HCT116 (cell line): ENCODE results near the gene RSRC1.

Source experiments
- CEBPB ChIP-seq: IDR thresholded peaks from 2 replicates; pipeline ENCODE4 v1.6.1; 2012; ENCODE audit warnings: low read depth
- EGR1 ChIP-seq: IDR thresholded peaks from 2 replicates; pipeline ENCODE4 v1.6.1; 2012; ENCODE audit warnings: low read depth
- ELF1 ChIP-seq: IDR thresholded peaks from 2 replicates; pipeline ENCODE4 v1.6.1; 2012; ENCODE audit warnings: low read depth, borderline replicate concordance
- EZH2 ChIP-seq: fragments of 200-600 bp; sonication (generic); IDR thresholded peaks from 2 replicates; pipeline ENCODE4 v1.6.1; 2017; ENCODE audit warnings: antibody characterized with exemption, mixed run types
- EZH2phosphoT487 ChIP-seq: fragments of 200-600 bp; IDR thresholded peaks from 2 replicates; pipeline ENCODE4 v1.6.1; 2018; ENCODE audit warnings: antibody characterized with exemption, borderline replicate concordance
- POLR2A ChIP-seq: IDR thresholded peaks from 2 replicates; pipeline ENCODE4 v1.7.0; 2011; ENCODE audit warnings: borderline replicate concordance; ENCODE audit not compliant: insufficient read depth, insufficient read length; ENCODE audit errors: extremely low read depth
- POLR2AphosphoS5 ChIP-seq: IDR thresholded peaks from 2 replicates; pipeline ENCODE4 v1.6.1; 2011; ENCODE audit warnings: mild to moderate bottlenecking, low read depth, low read length, moderate library complexity
- SIN3A ChIP-seq: IDR thresholded peaks from 2 replicates; pipeline ENCODE4 v1.6.1; 2012; ENCODE audit warnings: low read depth
- SRF ChIP-seq: IDR thresholded peaks from 2 replicates; pipeline ENCODE4 v1.6.1; 2012; ENCODE audit warnings: low read depth
- YY1 ChIP-seq: IDR thresholded peaks from 2 replicates; pipeline ENCODE4 v1.6.1; 2011; ENCODE audit warnings: low read length, low read depth, moderate library complexity, mild to moderate bottlenecking; ENCODE audit not compliant: insufficient replicate concordance; ENCODE audit errors: extremely low read depth
- TF ChIP-seq, protein P1 (sequence below): IDR thresholded peaks from 2 replicates; pipeline ENCODE4 v1.6.1; 2012; ENCODE audit warnings: low read depth
- TF ChIP-seq, protein P2 (sequence below), 3 experiments: fragments of 200-600 bp in 1 of 3; sonication (generic) in 1 of 3; IDR thresholded peaks in 2 of 3; conservative IDR thresholded peaks in 1 of 3; 2 replicates each; pipeline ENCODE4 v1.5.1; 2012 to 2017; ENCODE audit warnings: low read depth in 2 of 3, low read length in 2 of 3, antibody characterized with exemption in 1 of 3, borderline replicate concordance in 1 of 3, control low read depth in 1 of 3, mild to moderate bottlenecking in 1 of 3, mixed read lengths in 1 of 3, mixed run types in 1 of 3, moderate library complexity in 1 of 3; ENCODE audit not compliant: insufficient read depth in 1 of 3
- TF ChIP-seq, protein P3 (sequence below): IDR thresholded peaks from 2 replicates; pipeline ENCODE4 v1.6.1; 2012
- TF ChIP-seq, protein P4 (sequence below): IDR thresholded peaks from 2 replicates; pipeline ENCODE4 v1.6.1; 2012

DNA sequence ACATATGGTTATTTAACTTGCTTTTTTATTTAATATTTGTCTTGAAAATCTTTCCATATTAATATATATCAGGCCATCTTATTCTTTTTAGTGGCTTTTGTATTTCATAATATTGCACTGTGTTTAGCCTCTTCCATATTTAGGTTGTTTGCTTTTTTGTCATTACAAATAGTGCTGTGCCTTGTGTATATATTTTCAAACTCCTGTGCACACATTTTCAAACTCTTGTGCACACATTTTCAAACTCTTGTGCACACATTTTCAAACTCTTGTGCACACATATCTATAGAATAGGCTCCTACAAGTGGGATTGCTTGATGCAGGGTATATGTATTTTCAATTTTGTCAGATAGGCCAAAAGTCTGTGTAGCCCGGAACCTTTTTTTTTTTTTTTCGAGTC, 343.1 kb downstream of the RSRC1 start:
- TF ChIP-seq, protein P1, sequence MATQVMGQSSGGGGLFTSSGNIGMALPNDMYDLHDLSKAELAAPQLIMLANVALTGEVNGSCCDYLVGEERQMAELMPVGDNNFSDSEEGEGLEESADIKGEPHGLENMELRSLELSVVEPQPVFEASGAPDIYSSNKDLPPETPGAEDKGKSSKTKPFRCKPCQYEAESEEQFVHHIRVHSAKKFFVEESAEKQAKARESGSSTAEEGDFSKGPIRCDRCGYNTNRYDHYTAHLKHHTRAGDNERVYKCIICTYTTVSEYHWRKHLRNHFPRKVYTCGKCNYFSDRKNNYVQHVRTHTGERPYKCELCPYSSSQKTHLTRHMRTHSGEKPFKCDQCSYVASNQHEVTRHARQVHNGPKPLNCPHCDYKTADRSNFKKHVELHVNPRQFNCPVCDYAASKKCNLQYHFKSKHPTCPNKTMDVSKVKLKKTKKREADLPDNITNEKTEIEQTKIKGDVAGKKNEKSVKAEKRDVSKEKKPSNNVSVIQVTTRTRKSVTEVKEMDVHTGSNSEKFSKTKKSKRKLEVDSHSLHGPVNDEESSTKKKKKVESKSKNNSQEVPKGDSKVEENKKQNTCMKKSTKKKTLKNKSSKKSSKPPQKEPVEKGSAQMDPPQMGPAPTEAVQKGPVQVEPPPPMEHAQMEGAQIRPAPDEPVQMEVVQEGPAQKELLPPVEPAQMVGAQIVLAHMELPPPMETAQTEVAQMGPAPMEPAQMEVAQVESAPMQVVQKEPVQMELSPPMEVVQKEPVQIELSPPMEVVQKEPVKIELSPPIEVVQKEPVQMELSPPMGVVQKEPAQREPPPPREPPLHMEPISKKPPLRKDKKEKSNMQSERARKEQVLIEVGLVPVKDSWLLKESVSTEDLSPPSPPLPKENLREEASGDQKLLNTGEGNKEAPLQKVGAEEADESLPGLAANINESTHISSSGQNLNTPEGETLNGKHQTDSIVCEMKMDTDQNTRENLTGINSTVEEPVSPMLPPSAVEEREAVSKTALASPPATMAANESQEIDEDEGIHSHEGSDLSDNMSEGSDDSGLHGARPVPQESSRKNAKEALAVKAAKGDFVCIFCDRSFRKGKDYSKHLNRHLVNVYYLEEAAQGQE, result no peak
- TF ChIP-seq, protein P2, sequence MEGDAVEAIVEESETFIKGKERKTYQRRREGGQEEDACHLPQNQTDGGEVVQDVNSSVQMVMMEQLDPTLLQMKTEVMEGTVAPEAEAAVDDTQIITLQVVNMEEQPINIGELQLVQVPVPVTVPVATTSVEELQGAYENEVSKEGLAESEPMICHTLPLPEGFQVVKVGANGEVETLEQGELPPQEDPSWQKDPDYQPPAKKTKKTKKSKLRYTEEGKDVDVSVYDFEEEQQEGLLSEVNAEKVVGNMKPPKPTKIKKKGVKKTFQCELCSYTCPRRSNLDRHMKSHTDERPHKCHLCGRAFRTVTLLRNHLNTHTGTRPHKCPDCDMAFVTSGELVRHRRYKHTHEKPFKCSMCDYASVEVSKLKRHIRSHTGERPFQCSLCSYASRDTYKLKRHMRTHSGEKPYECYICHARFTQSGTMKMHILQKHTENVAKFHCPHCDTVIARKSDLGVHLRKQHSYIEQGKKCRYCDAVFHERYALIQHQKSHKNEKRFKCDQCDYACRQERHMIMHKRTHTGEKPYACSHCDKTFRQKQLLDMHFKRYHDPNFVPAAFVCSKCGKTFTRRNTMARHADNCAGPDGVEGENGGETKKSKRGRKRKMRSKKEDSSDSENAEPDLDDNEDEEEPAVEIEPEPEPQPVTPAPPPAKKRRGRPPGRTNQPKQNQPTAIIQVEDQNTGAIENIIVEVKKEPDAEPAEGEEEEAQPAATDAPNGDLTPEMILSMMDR (IDR thresholded peaks at IDR 0.05 in 2 of 3, conservative IDR thresholded peaks at IDR 0.05 in 1 of 3; ENCODE audit: borderline replicate concordance in 1 of 3, insufficient read depth in 1 of 3, low read depth in 2 of 3, low read length in 2 of 3), result no peak
- TF ChIP-seq EZH2 (no peak), EZH2phosphoT487 (no peak), POLR2A (no peak), ELF1 (no peak), POLR2AphosphoS5 (no peak), YY1 (no peak), CEBPB (no peak), SIN3A (no peak), EGR1 (no peak), SRF (no peak)
- TF ChIP-seq, protein P3, sequence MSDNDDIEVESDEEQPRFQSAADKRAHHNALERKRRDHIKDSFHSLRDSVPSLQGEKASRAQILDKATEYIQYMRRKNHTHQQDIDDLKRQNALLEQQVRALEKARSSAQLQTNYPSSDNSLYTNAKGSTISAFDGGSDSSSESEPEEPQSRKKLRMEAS, result no peak
- TF ChIP-seq, protein P4, sequence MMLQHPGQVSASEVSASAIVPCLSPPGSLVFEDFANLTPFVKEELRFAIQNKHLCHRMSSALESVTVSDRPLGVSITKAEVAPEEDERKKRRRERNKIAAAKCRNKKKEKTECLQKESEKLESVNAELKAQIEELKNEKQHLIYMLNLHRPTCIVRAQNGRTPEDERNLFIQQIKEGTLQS, result no peak
